HEK293 (cell line): ENCODE results near the gene DNAL4.

Experiments used
- CTCF ChIA-PET: fragments of 350-600 bp; formaldehyde crosslinking; extraction: SDS; loops from one replicate; lab custom pipeline; 2021; ENCODE audit warnings: antibody characterized with exemption; lab: Yijun Ruan, JAX
- POLR2A ChIA-PET: fragments of 300-600 bp; formaldehyde crosslinking; extraction: SDS; loops from one replicate; lab custom pipeline; 2020; ENCODE audit warnings: antibody characterized with exemption, inconsistent platforms; lab: Yijun Ruan, JAX
- H3K27ac ChIP-seq: fragments of 200-500 bp; sonication (Bioruptor generic); 2 replicates; pipeline ENCODE4 v1.5.1; 2014; ENCODE audit warnings: low read depth, low read length, control low read depth, inconsistent platforms; ENCODE audit errors: extremely low read depth
- H3K36me3 ChIP-seq, 2 experiments: fragments of 200-500 bp in 1 of 2; sonication (Bioruptor generic) in 1 of 2; 1 replicate in 1 of 2; 2 replicates in 1 of 2; pipeline ENCODE4 v1.5.1; 2014 to 2017; ENCODE audit warnings: inconsistent platforms in 2 of 2, low read length in 2 of 2; ENCODE audit not compliant: control insufficient read depth in 2 of 2, insufficient read depth in 1 of 2
- H3K4me1 ChIP-seq: fragments of 200-500 bp; sonication (Bioruptor generic); 2 replicates; pipeline ENCODE4 v1.5.1; 2014; ENCODE audit warnings: mild to moderate bottlenecking, low read length, inconsistent platforms; ENCODE audit not compliant: control insufficient read depth, insufficient read depth
- H3K4me3 ChIP-seq: 2 replicates; pipeline ENCODE4 v1.5.1; 2011; ENCODE audit warnings: low read depth, mild to moderate bottlenecking, control low read depth, low read length, moderate library complexity
- H3K9me3 ChIP-seq: fragments of 200-500 bp; sonication (Bioruptor generic); 2 replicates; pipeline ENCODE4 v1.5.1; 2014; ENCODE audit warnings: low read depth, low read length, inconsistent platforms; ENCODE audit not compliant: control insufficient read depth, insufficient read depth
- EGR2 ChIP-seq: fragments of 450-650 bp; formaldehyde crosslinking; IDR thresholded peaks from 2 replicates; pipeline ENCODE4 v1.5.1; 2016; ENCODE audit warnings: low read depth, missing biosample characterization, missing genetic modification characterization
- GLI2 ChIP-seq: fragments of 450-650 bp; formaldehyde crosslinking; IDR thresholded peaks from 2 replicates; pipeline ENCODE4; 2017; ENCODE audit warnings: missing biosample characterization, missing genetic modification characterization, low read depth, borderline replicate concordance
- GLI4 ChIP-seq: fragments of 450-650 bp; formaldehyde crosslinking; IDR thresholded peaks from 2 replicates; pipeline ENCODE4 v1.5.1; 2016; ENCODE audit warnings: missing biosample characterization, missing genetic modification characterization
- HOXA7 ChIP-seq: sonication (generic); formaldehyde crosslinking; IDR thresholded peaks from 2 replicates; pipeline ENCODE4 v1.8.1; 2022; ENCODE audit warnings: missing genetic modification reagents, borderline replicate concordance
- OSR2 ChIP-seq: fragments of 450-650 bp; formaldehyde crosslinking; IDR thresholded peaks from 2 replicates; pipeline ENCODE4 v1.5.1; 2016; ENCODE audit warnings: missing biosample characterization, missing genetic modification characterization
- ZFHX2 ChIP-seq: fragments of 450-650 bp; formaldehyde crosslinking; conservative IDR thresholded peaks from 2 replicates; pipeline ENCODE4 v1.5.1; 2016; ENCODE audit warnings: missing biosample characterization, missing genetic modification characterization
- ZNF112 ChIP-seq: fragments of 450-650 bp; formaldehyde crosslinking; IDR thresholded peaks from 2 replicates; pipeline ENCODE4 v1.5.0; 2017; ENCODE audit warnings: missing biosample characterization, missing genetic modification characterization
- ZNF114 ChIP-seq: fragments of 450-650 bp; formaldehyde crosslinking; IDR thresholded peaks from 2 replicates; pipeline ENCODE4 v1.5.0; 2017; ENCODE audit warnings: missing biosample characterization, missing genetic modification characterization
- ZNF223 ChIP-seq: fragments of 450-650 bp; formaldehyde crosslinking; IDR thresholded peaks from 2 replicates; pipeline ENCODE4 v1.5.1; 2016; ENCODE audit warnings: missing biosample characterization, missing genetic modification characterization
- ZNF416 ChIP-seq: fragments of 450-650 bp; formaldehyde crosslinking; IDR thresholded peaks from 2 replicates; pipeline ENCODE4 v1.5.1; 2016; ENCODE audit warnings: missing biosample characterization, missing genetic modification characterization
- ZNF521 ChIP-seq: fragments of 450-650 bp; formaldehyde crosslinking; IDR thresholded peaks from 2 replicates; pipeline ENCODE4 v1.5.1; 2017; ENCODE audit warnings: missing biosample characterization, mild to moderate bottlenecking, missing genetic modification characterization
- ZNF544 ChIP-seq: fragments of 450-650 bp; formaldehyde crosslinking; IDR thresholded peaks from 2 replicates; pipeline ENCODE4 v1.5.0; 2017; ENCODE audit warnings: missing biosample characterization, missing genetic modification characterization
- ZNF571 ChIP-seq: fragments of 450-650 bp; formaldehyde crosslinking; IDR thresholded peaks from 2 replicates; pipeline ENCODE4 v1.5.0; 2017; ENCODE audit warnings: missing biosample characterization, missing genetic modification characterization
- ZNF629 ChIP-seq: fragments of 450-650 bp; formaldehyde crosslinking; IDR thresholded peaks from 2 replicates; pipeline ENCODE4 v1.5.1; 2017; ENCODE audit warnings: missing biosample characterization, missing genetic modification characterization
- ZNF707 ChIP-seq: fragments of 450-650 bp; formaldehyde crosslinking; IDR thresholded peaks from 2 replicates; pipeline ENCODE4 v1.5.1; 2016; ENCODE audit warnings: missing biosample characterization, missing genetic modification characterization
- ZNF768 ChIP-seq: fragments of 450-650 bp; formaldehyde crosslinking; IDR thresholded peaks from 2 replicates; pipeline ENCODE4 v1.5.1; 2018; ENCODE audit warnings: missing biosample characterization, mild to moderate bottlenecking, missing genetic modification characterization
- ZNF830 ChIP-seq: fragments of 450-650 bp; IDR thresholded peaks from 2 replicates; pipeline ENCODE4 v1.5.0; 2018; ENCODE audit warnings: missing biosample characterization, missing genetic modification characterization, low read depth, mild to moderate bottlenecking, moderate library complexity
- ZNF843 ChIP-seq: fragments of 450-650 bp; formaldehyde crosslinking; IDR thresholded peaks from 2 replicates; pipeline ENCODE4 v1.5.1; 2016; ENCODE audit warnings: missing biosample characterization, missing genetic modification characterization
- ZSCAN18 ChIP-seq: fragments of 450-650 bp; formaldehyde crosslinking; IDR thresholded peaks from 2 replicates; pipeline ENCODE4 v1.5.1; 2016; ENCODE audit warnings: missing biosample characterization, missing genetic modification characterization
- TF ChIP-seq, protein P1 (sequence below): fragments of 450-650 bp; formaldehyde crosslinking; optimal IDR thresholded peaks from 2 replicates; pipeline ENCODE3; 2016; ENCODE audit warnings: missing biosample characterization, mild to moderate bottlenecking, missing genetic modification characterization
- TF ChIP-seq, protein P2 (sequence below): fragments of 450-650 bp; formaldehyde crosslinking; IDR thresholded peaks from 2 replicates; pipeline ENCODE4 v1.5.1; 2016; ENCODE audit warnings: missing biosample characterization, missing genetic modification characterization

The DNAL4 gene

GRCh38 chr22:38784035-38784434 is 9.9 kb downstream of the DNAL4 start:
- H3K4me3 ChIP-seq, result no peak overlapping the region
- no peak overlapping the region for H3K27ac ChIP-seq
- ChIA-PET POLR2A (no interaction called here), CTCF (interaction anchor here (0.6 to 6.5 kb wide), 5 partner anchors 12 to 93 kb away, joined by 3 to 43 read pairs (median 3); no protein-coding TSS in a partner anchor)
- H3K9me3 ChIP-seq, result no peaks in the 10 kb centered on the region
- no peak for TF ChIP-seq ZNF521
- TF ChIP-seq ZNF707 (tag by site-specific recombination), result no peak
- no peak for TF ChIP-seq ZNF544
- no peak for TF ChIP-seq ZNF768 (tag by site-specific recombination)
- TF ChIP-seq ZNF843 (tag by site-specific recombination), result no peak
- no peak for TF ChIP-seq ZNF223
- no peak for TF ChIP-seq ZNF112 (tag by site-specific recombination)
- TF ChIP-seq ZNF416 (tag by site-specific recombination), result no peak
- no peak for TF ChIP-seq ZSCAN18
- no peak for TF ChIP-seq ZNF629 (tag by site-specific recombination)
- no peak for TF ChIP-seq ZNF571 (tag by site-specific recombination)
- no peak for TF ChIP-seq ZNF114 (tag by site-specific recombination)
- no peak for TF ChIP-seq GLI2
- TF ChIP-seq GLI4 (tag by site-specific recombination), result no peak
- H3K4me1 ChIP-seq, result no peaks in the 10 kb centered on the region
- peaks cover 0 to 24% of the 10 kb centered on the region in 2 experiments; a peak in 1 of 3 replicates for H3K36me3 ChIP-seq

DNA sequence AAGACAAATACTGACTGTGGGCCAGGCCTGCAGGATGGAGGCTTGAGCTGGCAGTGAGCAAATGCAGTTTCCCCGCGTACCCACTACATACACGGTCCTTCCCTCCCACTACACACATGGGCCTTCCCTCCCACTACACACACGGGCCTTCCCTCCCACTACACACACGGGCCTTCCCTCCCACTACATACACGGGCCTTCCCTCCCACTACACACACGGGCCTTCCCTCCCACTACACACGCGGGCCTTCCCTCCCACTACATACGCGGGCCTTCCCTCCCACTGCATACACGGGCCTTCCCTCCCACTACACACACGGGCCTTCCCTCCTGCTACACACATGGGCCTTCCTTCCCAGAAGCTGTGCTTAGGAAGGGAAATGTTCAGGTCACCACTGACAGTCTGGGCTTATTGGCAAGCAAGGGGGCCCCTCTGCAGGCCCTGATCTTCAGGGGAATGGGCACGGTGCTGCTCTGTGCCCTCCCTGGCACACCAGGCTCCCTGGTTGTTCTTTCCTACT is 10.8 kb downstream of the DNAL4 start:
- H3K4me1 ChIP-seq, result no peaks in the 10 kb centered on the region
- no peak overlapping the region for H3K27ac ChIP-seq
- POLR2A ChIA-PET, result interaction anchor here (1.1 kb wide), 1 partner anchor 16 kb away, joined by 3 read pairs; no protein-coding TSS in a partner anchor
- no peaks in the 10 kb centered on the region for H3K9me3 ChIP-seq
- CTCF ChIA-PET, result interaction anchor here (0.8 to 6.5 kb wide), 2 partner anchors 15 to 339 kb away, joined by 4 to 43 read pairs; no protein-coding TSS in a partner anchor
- peaks cover 0 to 27% of the 10 kb centered on the region in 2 experiments; a peak in 1 of 3 replicates for H3K36me3 ChIP-seq
- H3K4me3 ChIP-seq, result no peak overlapping the region
- TF ChIP-seq HOXA7 (no peak), EGR2 (tag by site-specific recombination) (peak; percentile 99), ZFHX2 (tag by site-specific recombination) (peak; percentile 98), ZNF830 (tag by site-specific recombination) (no peak), OSR2 (tag by site-specific recombination) (no peak)
- TF ChIP-seq, protein P1, sequence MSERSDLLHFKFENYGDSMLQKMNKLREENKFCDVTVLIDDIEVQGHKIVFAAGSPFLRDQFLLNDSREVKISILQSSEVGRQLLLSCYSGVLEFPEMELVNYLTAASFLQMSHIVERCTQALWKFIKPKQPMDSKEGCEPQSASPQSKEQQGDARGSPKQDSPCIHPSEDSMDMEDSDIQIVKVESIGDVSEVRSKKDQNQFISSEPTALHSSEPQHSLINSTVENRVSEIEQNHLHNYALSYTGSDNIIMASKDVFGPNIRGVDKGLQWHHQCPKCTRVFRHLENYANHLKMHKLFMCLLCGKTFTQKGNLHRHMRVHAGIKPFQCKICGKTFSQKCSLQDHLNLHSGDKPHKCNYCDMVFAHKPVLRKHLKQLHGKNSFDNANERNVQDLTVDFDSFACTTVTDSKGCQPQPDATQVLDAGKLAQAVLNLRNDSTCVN, result peak; percentile 20
- TF ChIP-seq, protein P2, sequence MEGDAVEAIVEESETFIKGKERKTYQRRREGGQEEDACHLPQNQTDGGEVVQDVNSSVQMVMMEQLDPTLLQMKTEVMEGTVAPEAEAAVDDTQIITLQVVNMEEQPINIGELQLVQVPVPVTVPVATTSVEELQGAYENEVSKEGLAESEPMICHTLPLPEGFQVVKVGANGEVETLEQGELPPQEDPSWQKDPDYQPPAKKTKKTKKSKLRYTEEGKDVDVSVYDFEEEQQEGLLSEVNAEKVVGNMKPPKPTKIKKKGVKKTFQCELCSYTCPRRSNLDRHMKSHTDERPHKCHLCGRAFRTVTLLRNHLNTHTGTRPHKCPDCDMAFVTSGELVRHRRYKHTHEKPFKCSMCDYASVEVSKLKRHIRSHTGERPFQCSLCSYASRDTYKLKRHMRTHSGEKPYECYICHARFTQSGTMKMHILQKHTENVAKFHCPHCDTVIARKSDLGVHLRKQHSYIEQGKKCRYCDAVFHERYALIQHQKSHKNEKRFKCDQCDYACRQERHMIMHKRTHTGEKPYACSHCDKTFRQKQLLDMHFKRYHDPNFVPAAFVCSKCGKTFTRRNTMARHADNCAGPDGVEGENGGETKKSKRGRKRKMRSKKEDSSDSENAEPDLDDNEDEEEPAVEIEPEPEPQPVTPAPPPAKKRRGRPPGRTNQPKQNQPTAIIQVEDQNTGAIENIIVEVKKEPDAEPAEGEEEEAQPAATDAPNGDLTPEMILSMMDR (tag by site-specific recombination), result no peak
